GM18517 (cell line): ENCODE results near the gene CRCP.

Source experiments
- ATAC-seq: cut with Tn5 transposase; IDR thresholded peaks from one replicate; pipeline ENCODE4 v1.9.1; 2021; ENCODE audit warnings: mild to moderate bottlenecking, moderate library complexity; ENCODE audit not compliant: unreplicated experiment

The CRCP gene

DNA sequence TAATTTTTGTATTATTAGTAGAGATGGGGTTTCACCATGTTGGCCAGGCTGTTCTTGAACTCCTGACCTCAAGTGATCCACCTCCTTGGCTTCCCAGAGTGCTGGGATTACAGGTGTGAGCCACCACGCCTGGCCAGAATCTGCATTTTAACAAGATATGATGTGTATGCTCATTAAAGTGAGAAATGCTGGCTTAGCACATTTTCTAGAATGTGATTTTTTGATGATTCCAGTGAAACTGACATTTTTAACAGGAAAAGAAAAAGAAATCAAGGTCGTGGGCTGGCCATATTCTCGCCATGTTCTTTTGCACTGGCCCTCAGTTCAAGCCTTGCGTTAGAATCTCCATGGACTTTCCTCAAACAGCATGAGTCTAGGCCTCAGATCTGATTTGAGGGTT, 72.3 kb downstream of the CRCP start:
- ATAC-seq: no peak

DNA sequence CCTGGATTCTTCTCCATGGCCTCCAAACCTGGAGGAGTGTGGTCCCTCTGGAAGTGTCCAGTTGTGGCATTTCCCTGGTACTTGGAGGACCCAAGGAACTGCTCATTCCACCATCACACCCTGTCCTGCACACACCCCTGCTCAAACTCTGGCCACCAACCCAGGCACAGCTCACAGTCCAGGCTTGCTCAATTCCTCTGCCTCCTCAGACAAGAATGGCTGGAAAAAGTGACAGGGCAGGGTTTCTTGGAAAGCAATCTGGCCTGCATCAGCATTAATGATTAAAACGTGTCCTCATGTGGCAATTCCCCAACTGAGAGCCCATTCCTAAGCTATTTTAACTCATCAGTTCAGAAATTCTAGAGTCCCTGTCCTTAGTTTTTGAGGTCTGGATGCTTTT, 73.3 kb downstream of the CRCP start:
- no peak for ATAC-seq

DNA sequence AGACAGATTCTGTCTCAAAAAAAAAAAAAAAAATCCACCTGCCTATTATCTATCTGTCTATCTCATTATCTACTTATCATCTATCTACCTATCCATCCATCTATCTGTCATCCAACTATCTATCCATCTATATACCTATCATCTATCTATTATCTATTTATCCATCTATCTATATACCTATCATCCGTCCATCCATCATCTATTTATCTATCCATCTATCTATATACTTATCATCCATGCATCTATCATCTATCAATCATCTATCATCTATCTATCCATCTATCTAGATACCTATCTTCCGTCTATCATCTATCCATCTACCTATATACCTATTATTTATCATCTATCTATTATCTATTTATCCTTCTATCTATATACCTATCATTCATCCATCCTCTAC, 74.0 kb downstream of the CRCP start:
- ATAC-seq: no peak

DNA sequence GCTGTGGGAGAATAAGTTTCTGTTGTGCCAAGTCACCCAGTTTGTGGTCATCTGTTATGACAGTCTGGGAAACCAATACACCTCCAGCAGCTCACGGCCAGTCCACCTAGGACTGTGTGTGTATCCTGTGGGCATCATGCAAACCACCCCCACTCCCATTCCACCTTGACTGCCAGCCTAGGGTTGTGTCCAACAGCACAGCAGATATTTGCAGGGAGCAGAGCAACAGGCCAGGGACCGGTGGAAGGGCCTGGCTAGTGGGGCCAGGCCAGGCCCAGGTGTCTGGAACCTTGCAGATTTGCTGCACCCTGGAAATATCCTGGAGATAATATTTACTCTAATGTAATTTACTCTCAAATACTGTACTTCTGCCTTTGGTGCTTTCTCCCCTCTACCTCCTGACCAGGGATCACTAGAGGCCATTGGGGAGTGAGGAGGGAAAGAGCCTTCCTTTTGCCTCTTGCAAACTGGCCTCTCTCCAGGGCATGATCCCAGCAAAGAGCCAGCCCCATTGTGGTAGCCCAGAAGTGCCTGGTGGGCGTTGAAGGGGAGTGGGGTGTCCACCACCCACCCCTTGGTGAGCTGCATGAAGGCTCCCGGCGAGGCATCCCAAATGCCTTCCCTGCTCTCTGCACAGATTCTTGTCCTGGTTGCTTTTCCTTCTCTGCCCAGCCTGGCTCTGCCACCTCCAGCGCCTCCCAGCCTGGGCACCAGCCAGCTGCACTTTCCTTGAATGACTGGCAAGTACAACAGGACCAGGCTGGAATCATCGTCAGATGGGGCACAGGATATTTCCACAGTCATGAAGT, 75.3 kb downstream of the CRCP start:
- ATAC-seq: no peak

DNA sequence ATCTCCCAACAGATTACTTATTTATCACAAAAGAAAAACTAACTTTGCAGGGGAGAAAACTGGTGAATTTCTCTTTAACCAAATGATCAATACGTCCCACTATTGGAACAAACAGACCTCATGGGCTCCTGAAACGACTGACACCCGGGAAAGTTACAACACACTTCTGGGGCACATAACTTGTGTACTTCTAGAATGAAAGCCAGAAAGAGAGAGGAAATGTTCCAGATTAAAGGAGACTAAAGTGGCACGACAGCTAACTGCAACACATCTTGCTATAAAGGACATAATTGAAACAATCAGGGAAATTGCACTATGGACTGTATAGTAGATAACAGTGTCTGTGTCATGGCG, 75.8 kb downstream of the CRCP start:
- no peak for ATAC-seq

DNA sequence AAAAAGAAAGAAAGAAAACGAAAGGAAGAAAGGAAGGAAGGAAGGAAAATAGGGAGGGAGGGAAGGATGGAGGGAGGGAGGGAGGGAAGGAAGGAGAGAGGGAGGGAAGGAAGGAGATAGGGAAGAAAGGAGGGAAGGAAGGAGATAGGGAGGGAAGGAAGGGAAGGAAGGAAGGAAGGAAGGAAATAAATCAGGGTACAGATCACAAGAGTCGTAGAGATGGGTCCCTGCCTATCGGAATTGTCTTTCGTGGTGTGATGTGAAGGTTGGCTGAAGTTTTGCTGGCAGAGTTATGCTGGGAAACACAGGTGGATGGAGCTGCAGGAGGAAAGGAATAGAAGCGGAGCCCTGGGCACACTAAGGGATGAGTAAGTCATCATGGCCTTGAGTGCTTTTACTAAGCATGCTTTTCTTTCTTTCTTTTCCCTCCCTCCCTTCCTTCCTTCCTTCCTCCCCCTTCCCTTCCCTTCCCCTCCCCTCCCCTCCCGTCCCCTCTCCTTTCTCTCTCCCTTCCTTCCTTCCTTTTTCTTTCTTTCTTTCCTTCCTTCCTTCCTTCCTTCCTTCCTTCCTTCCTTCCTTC, 78.6 kb downstream of the CRCP start:
- ATAC-seq: no peak

DNA sequence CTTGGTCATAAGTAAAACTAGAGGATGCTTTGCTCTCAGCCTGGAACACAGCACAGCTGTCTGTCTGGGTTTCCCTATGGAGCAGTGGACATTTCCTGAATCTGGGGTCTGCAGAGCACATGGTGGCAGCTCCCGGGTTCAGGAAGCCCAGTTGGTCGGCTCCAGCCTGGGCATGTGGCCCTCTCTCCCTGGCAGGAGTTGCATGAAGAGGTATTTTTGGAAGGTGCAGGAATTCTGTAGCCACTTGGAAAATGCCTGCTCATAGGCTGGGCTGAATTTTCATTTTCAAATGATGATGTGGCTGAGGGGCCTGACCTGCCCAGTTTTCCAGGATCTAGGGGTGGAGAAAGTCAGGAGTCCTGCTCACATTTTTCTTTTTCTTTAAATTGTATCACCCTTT, 83.8 kb downstream of the CRCP start:
- no peak for ATAC-seq

DNA sequence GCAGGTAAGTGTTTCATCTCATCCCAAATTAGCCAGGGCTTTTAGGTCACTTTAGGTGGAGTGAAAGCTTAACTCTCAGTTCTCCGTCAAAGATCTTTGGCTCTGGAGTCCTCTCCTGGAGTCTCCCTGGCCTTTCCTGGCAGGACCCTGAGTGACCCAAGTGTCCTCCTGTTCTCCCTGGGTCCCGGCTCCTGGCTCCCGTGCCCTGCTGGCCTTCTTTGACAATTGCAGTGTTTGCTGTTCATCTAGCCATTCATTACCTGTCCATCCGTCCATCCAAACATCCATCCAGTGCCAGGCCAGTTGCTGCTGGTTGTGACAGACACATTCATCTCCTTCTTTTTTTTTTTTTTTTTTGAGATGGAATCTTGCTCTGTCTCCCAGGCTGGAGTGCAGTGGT, 84.3 kb downstream of the CRCP start:
- no peak for ATAC-seq

DNA sequence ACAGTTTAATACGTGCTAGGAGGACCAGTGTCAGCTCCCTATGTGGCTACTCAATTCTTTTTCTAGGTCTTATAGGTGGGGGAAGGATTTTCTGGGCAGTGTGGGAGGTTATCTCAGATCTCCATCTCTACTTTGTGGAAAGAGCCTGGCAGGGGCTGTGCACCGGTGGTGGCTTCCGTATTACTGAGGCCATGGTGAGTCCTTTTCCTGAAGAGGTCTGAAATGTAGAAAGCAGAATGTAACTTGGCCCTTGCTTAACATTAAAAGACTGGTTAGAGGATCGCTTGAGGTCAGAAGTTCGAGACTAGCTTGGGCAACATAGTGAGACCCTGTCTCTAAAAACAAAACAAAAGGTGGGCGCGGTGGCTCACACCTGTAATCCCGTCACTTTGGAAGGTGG, 87.8 kb downstream of the CRCP start:
- no peak for ATAC-seq
